Gastroesophageal sphincter (tissue), 4 donors: ENCODE results near the gene FCHSD1. TPM values are rescaled to one million over a fixed set of nuclear protein-coding genes. Genes with fewer than 3 reads are reported as not detected.

Experiments
- ATAC-seq: fragments of 150-250 bp; one replicate; pipeline ENCODE4 v1.9.1; 2016; ENCODE audit warnings: mild to moderate bottlenecking, moderate library complexity
- H3K27ac ChIP-seq, 4 donors: fragments of 200-600 bp; sonication (generic) in 3 of 4; 1 replicate in 3 of 4; 2 replicates in 1 of 4; pipeline ENCODE4 v1.5.1; 2016 to 2019
- H3K27me3 ChIP-seq: fragments of 200-600 bp; sonication (generic); one replicate; pipeline ENCODE4 v1.5.1; 2019
- H3K36me3 ChIP-seq, 2 donors: fragments of 200-600 bp; sonication (generic); one replicate each; pipeline ENCODE4 v1.5.1; 2019; ENCODE audit warnings: control low read depth in 1 of 2
- H3K4me1 ChIP-seq, 3 donors: fragments of 200-600 bp; sonication (generic); 1 replicate in 2 of 3; 2 replicates in 1 of 3; pipeline ENCODE4 v1.5.1; 2016 to 2019; ENCODE audit warnings: control low read depth in 2 of 3
- H3K4me3 ChIP-seq, 2 donors: fragments of 200-600 bp; sonication (generic); one replicate each; pipeline ENCODE4 v1.5.1; 2019; ENCODE audit warnings: mild to moderate bottlenecking in 1 of 2, moderate library complexity in 1 of 2
- H3K9me3 ChIP-seq, 3 donors: fragments of 200-600 bp; sonication (generic); one replicate each; pipeline ENCODE4 v1.5.1; 2017 to 2019; ENCODE audit warnings: control low read depth in 2 of 3
- CTCF ChIP-seq, 4 experiments: fragments of 200-600 bp in 2 of 4; fragments of 450-650 bp in 2 of 4; sonication (generic) in 1 of 4; IDR thresholded peaks; one replicate each; pipeline ENCODE4 v1.5.1; 2017 to 2019; ENCODE audit warnings: antibody characterized with exemption in 4 of 4, mild to moderate bottlenecking in 2 of 4, moderate library complexity in 2 of 4
- EP300 ChIP-seq: sonication (generic); formaldehyde crosslinking; IDR thresholded peaks from one replicate; pipeline ENCODE4 v1.6.1; 2017; ENCODE audit warnings: antibody characterized with exemption, mild to moderate bottlenecking
- POLR2A ChIP-seq, 2 donors: fragments of 450-650 bp; IDR thresholded peaks; one replicate each; pipeline ENCODE4 v1.6.1; 2017; ENCODE audit warnings: antibody characterized with exemption in 2 of 2, mild to moderate bottlenecking in 2 of 2, moderate library complexity in 1 of 2
- POLR2AphosphoS5 ChIP-seq: sonication (generic); formaldehyde crosslinking; IDR thresholded peaks from one replicate; pipeline ENCODE4 v1.6.1; 2017; ENCODE audit warnings: antibody characterized with exemption
- WGBS, 2 donors: methylation state at CpG; one replicate each; pipeline ENCODE4 v1.1.5; 2018; ENCODE audit warnings: low coverage in 1 of 2; 5-methylcytosine and 5-hydroxymethylcytosine counted together
- total RNA-seq, 4 donors: library from RNA; depleted of rRNA; stranded (reverse); fragments of >200 nt; gene quantifications; one replicate each; pipeline ENCODE4 v1.1.0, GENCODE V29; 2016

FCHSD1 gene
- total RNA-seq, 4 donors from 2014 or later = 8.2 to 14.8 (median 13.3) TPM

GRCh38 chr5:141639357-141640050, 11.7 kb downstream of the FCHSD1 start:
- ATAC-seq = no peak
- WGBS, 2 donors = 79 to 87% methylated on average over 2 to 4 of the region's 12 CpGs
- TF ChIP-seq CTCF (IDR thresholded peaks at IDR 0.05) (no peak), POLR2AphosphoS5 (no peak)

GRCh38 chr5:141638771-141639170, 12.4 kb downstream of the FCHSD1 start:
- ATAC-seq = no peak
- peaks cover 0 to 48% of the 10 kb centered on the region in 2 donors for H3K36me3 ChIP-seq
- H3K27ac ChIP-seq = no peak overlapping the region
- no peak for TF ChIP-seq POLR2AphosphoS5
- peaks cover 11% of the 10 kb centered on the region for H3K27me3 ChIP-seq
- 86 to 100% methylated on average over 1 to 2 of the region's 2 CpGs for WGBS, 2 donors
- H3K4me3 ChIP-seq = no peak overlapping the region
- H3K4me1 ChIP-seq = peaks cover 0 to 37% (median 24%) of the 10 kb centered on the region in 3 donors
- H3K9me3 ChIP-seq = no peaks in the 10 kb centered on the region

More at GRCh38 chr5:141639357-141640050, 11.7 kb downstream of the FCHSD1 start:
- H3K9me3 ChIP-seq = no peaks in the 10 kb centered on the region
- H3K4me1 ChIP-seq = peaks cover 0 to 30% (median 23%) of the 10 kb centered on the region in 3 donors
- H3K4me3 ChIP-seq = no peak overlapping the region
- H3K27ac ChIP-seq = no peak overlapping the region
- H3K27me3 ChIP-seq = peaks cover 11% of the 10 kb centered on the region
- H3K36me3 ChIP-seq = peaks cover 0 to 48% of the 10 kb centered on the region in 2 donors

GRCh38 chr5:141637767-141638419, 13.3 kb downstream of the FCHSD1 start:
- peak overlapping the region in 1 of 4 donors; percentile 81 for H3K27ac ChIP-seq
- peak; percentile 23 for ATAC-seq

GRCh38 chr5:141637123-141637766, 14.0 kb downstream of the FCHSD1 start:
- WGBS, 2 donors = 0% methylated on average over 9 of the region's 63 CpGs; no CpG with 5 or more reads in 1 of the 2 donors

More at GRCh38 chr5:141637767-141638419, 13.3 kb downstream of the FCHSD1 start:
- Histone ChIP-seq H3K27me3 (peaks cover 11% of the 10 kb centered on the region), H3K4me3 (peak overlapping the region; percentile 68 to 81), H3K4me1 (peaks cover 0 to 43% (median 24%) of the 10 kb centered on the region in 3 donors), H3K9me3 (no peaks in the 10 kb centered on the region), H3K36me3 (peaks cover 0 to 40% of the 10 kb centered on the region in 2 donors)
- 0 to 7% methylated on average over 1 to 5 of the region's 40 CpGs for WGBS, 2 donors
- TF ChIP-seq EP300 = no peak
- TF ChIP-seq POLR2A (IDR thresholded peaks at IDR 0.05) = no peak
- TF ChIP-seq POLR2AphosphoS5 = no peak
- peak in 2 of 4 experiments; percentile 18 to 39 for TF ChIP-seq CTCF (IDR thresholded peaks at IDR 0.05)

More at GRCh38 chr5:141637123-141637766, 14.0 kb downstream of the FCHSD1 start:
- peaks cover 11% of the 10 kb centered on the region for H3K27me3 ChIP-seq
- peaks cover 0 to 37% of the 10 kb centered on the region in 2 donors for H3K36me3 ChIP-seq
- TF ChIP-seq CTCF (IDR thresholded peaks at IDR 0.05) (peak in 1 of 4 experiments; percentile 2), POLR2A (IDR thresholded peaks at IDR 0.05) (no peak), POLR2AphosphoS5 (no peak), EP300 (no peak)
- H3K4me1 ChIP-seq = peaks cover 0 to 48% (median 24%) of the 10 kb centered on the region in 3 donors
- peak; percentile 56 for ATAC-seq
- H3K9me3 ChIP-seq = no peaks in the 10 kb centered on the region
- H3K4me3 ChIP-seq = peak overlapping the region; percentile 68 to 81
- H3K27ac ChIP-seq = peak overlapping the region in 3 of 4 donors; percentile 81
